Keratinocyte (primary cell): ENCODE results near the gene NTRK1.

Source experiments
- CTCF ChIP-seq, 3 experiments: IDR thresholded peaks in 1 of 3; conservative IDR thresholded peaks in 1 of 3; optimal IDR thresholded peaks in 1 of 3; 2 replicates in 2 of 3; 3 replicates in 1 of 3; pipeline versions ENCODE3 to v1.5.1; 2011; ENCODE audit warnings: low read length in 3 of 3, mild to moderate bottlenecking in 3 of 3, moderate library complexity in 2 of 3, control low read depth in 1 of 3, inconsistent platforms in 1 of 3; ENCODE audit not compliant: insufficient read depth in 2 of 3; ENCODE audit errors: extremely low read depth in 1 of 3
- EZH2 ChIP-seq: IDR thresholded peaks from one replicate; pipeline ENCODE4 v1.6.1; 2012; ENCODE audit warnings: inconsistent platforms, mild to moderate bottlenecking, low read length, moderate library complexity

GRCh38 chr1:156840898-156841279 lies 19.8 kb upstream of the NTRK1 start:
- TF ChIP-seq CTCF (optimal IDR thresholded peaks at IDR 0.05 in 1 of 3, IDR thresholded peaks at IDR 0.05 in 1 of 3, conservative IDR thresholded peaks at IDR 0.05 in 1 of 3; ENCODE audit: extremely low read depth in 1 of 3, insufficient read depth in 2 of 3, low read length in 3 of 3) (no peak), EZH2 (no peak)
